GM21737 (cell line): Measurements from ENCODE around the gene PBX3.

ENCODE experiments used
- ATAC-seq: cut with Tn5 transposase; IDR thresholded peaks from one replicate; pipeline ENCODE4 v1.9.1; 2021; ENCODE audit warnings: mild to moderate bottlenecking, moderate library complexity; ENCODE audit not compliant: unreplicated experiment

The PBX3 gene

DNA sequence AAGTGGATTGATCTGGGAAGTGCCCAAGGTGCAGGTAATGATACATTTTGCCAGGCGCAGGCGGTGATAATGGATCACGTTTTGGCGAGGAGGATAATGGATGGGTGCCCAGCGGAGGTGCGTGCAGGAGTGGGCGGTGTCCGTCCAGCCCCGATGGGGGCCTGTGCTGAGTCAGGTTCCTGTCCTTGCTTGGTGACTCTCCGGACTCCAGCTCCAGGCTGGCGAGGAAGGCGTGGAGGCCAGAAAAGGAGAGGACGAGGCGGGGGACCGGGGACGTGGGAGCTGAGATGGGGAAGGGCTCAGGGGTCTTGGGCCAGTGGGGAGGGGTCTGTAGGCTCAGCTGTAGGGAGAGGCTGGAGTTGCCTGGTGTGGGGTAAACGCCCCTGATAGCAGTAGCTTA is 268.3 kb downstream of the PBX3 start:
- ATAC-seq: no peak

DNA sequence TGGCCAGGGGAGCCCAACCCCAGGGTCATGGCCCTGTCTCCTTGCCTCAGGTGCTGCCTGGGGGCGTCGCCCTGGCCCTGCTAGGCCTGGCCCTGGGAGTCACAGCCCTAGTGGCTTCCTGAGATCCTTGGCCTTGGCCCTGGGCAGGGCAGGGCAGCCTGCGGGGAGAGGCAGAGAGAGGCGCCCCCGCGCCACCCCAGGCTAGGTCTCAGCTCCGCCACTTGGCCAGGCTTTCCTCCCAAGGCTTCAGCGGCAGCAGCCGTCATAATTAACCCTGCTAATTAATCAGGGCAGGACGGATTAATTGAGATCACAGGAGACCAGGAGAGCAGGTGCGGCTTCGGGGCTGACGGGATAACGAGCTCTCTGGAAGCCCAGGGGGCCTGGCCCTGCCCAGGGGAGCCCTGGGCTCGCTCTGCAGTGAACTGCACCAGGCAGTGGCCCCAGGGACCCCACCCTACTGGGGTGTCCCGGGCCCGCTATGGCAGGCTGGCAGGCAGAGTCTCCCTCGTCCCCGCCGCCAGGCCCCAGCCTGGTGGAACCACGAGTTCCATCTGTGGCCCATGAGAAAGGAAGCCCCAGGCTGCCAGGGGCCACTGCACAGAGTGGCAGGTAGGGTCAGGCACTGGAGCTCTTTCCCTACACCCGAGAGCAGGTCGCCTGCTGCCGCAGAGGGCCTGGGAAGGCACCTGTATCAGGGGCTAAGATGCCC is 269.6 kb downstream of the PBX3 start:
- ATAC-seq: no peak
